Posterior vena cava (tissue), 2 donors: ENCODE data around the gene WNT9A. TPM values are rescaled to one million over a fixed set of nuclear protein-coding genes. Genes with fewer than 3 reads are reported as not detected.
"Not testable (repeated sequence)": the region's sequence is repeated elsewhere in the genome, so short reads cannot be mapped to it uniquely, and the experiment has no call there.

ENCODE experiments used
- DNase-seq: peaks from one replicate; pipeline ENCODE4 v3.0.0-alpha.2; 2020; ENCODE audit warnings: low spot score
- intact Hi-C, 2 donors: fragments of 100-400 bp; cut with DNase I; formaldehyde crosslinking; loops; one replicate each; pipeline versions ENCODE4 v1.14.1 to v1.14.2; 2022 to 2023
- microRNA-seq, 2 donors: library from miRNA; unstranded; fragments of <30 nt; microRNA quantifications; one replicate each; pipeline ENCODE4 v1.2.0, GENCODE V29; 2020 to 2021; ENCODE audit warnings: borderline microRNAs expressed in 2 of 2
- total RNA-seq, 2 donors: library from RNA; stranded (reverse); fragmentation: NEBNext Ultra II Directional; extraction: Animal tissue kit (Norgen Biotek cat#: 25700); gene quantifications; one replicate each; pipeline ENCODE4 v1.2.1, GENCODE V29; 2021
- donor health status: DM: yes; HTN: yes; CAD: no.
- donor health status: DM: yes; HTN: yes; CAD: no.

The WNT9A gene
- total RNA-seq, 2 donors from 2014 or later: 2.7 to 3.3 TPM

- DNase-seq: peak; percentile 30
- intact Hi-C loops: loop anchor here in 1 of 2 donors (5.0 kb wide), 1 partner anchor 282 kb away; no protein-coding TSS in a partner anchor
Measured at GRCh38 chr1:227884370-227885134, 63.2 kb downstream of the WNT9A start.

- intact Hi-C loops: loop anchor here in 1 of 2 donors (5.0 kb wide), 1 partner anchor 281 kb away; no protein-coding TSS in a partner anchor
- peak; percentile 72 for DNase-seq
Measured at GRCh38 chr1:227883641-227884301, 64.0 kb downstream of the WNT9A start.

- peak; percentile 78 for DNase-seq
- intact Hi-C loops: loop anchor here in 1 of 2 donors (5.0 kb wide), 1 partner anchor 281 kb away; no protein-coding TSS in a partner anchor
Measured at GRCh38 chr1:227883073-227883520, 64.6 kb downstream of the WNT9A start.

- intact Hi-C loops: loop anchor here in 1 of 2 donors (5.0 kb wide), 1 partner anchor 278 kb away; no protein-coding TSS in a partner anchor
- no peak for DNase-seq
Measured at GRCh38 chr1:227880342-227880924, 67.3 kb downstream of the WNT9A start.

- intact Hi-C loops, DNase-seq: not testable (repeated sequence)
Measured at GRCh38 chr1:227877810-227878209, 69.9 kb downstream of the WNT9A start.

- DNase-seq, intact Hi-C loops: not testable (repeated sequence)
Measured at GRCh38 chr1:227871892-227872291, 75.8 kb downstream of the WNT9A start.

- DNase-seq: no peak
- intact Hi-C loops: loop anchor here in 1 of 2 donors (1.0 kb wide), 1 partner anchor 74 kb away; no protein-coding TSS in a partner anchor
Measured at GRCh38 chr1:227870366-227870765, 77.4 kb downstream of the WNT9A start.

GRCh38 chr1:227869851-227870305, 77.9 kb downstream of the WNT9A start:
- intact Hi-C loops: loop anchor here in 1 of 2 donors (1.0 kb wide), 1 partner anchor 74 kb away; no protein-coding TSS in a partner anchor
- DNase-seq: no peak

GRCh38 chr1:227869279-227869842, 78.4 kb downstream of the WNT9A start:
- DNase-seq: no peak
- intact Hi-C loops: no loop called here

Small RNA genes within 50 kb of the gene (microRNA-seq; reads per million reads assigned to microRNA genes)
- 0 reads per million in 2 donors for gene MIR5008

Other genes with a start within 250 kb of the WNT9A start
- 10 to 100 TPM; 10.3 to 11.4 TPM for gene JMJD4, start 212.6 kb downstream of the WNT9A start, total RNA-seq
- gene SNAP47, start 212.5 kb downstream of the WNT9A start, total RNA-seq: 10 to 100 TPM; 14.8 to 16.3 TPM
- gene PRSS38, start 132.3 kb downstream of the WNT9A start, total RNA-seq: not detected
- gene WNT3A, start 59.1 kb upstream of the WNT9A start, total RNA-seq: not detected
- gene ARF1, start 134.8 kb upstream of the WNT9A start, total RNA-seq: 100 to 1,000 TPM; 300 to 342 TPM
- 1 to 10 TPM; 7.8 to 8.0 TPM for gene C1orf35, start 155.4 kb upstream of the WNT9A start, total RNA-seq
- gene MRPL55, start 161.4 kb upstream of the WNT9A start, total RNA-seq: 10 to 100 TPM; 30.0 to 30.9 TPM
- 100 to 1,000 TPM; 220 to 234 TPM for gene GUK1, start 192.3 kb upstream of the WNT9A start, total RNA-seq
- 1 to 10 TPM; 6.9 to 8.2 TPM for gene GJC2, start 202.0 kb upstream of the WNT9A start, total RNA-seq
- 1 to 10 TPM; 7.4 to 7.8 TPM for gene IBA57, start 217.9 kb upstream of the WNT9A start, total RNA-seq